OCI-LY3 (cell line): ENCODE measurements around the gene PROK1.

ENCODE experiments used
- CTCF ChIP-seq: fragments of 200-600, 300-600 bp; sonication (generic); IDR thresholded peaks from 2 replicates; pipeline ENCODE4 v1.5.1; 2014; ENCODE audit warnings: antibody characterized with exemption, low read length, low read depth
- EZH2phosphoT487 ChIP-seq: fragments of 200-600 bp; shearing (Covaris generic); IDR thresholded peaks from 2 replicates; pipeline ENCODE4 v1.6.1; 2018; ENCODE audit warnings: antibody characterized with exemption, mixed run types, low read depth

GRCh38 chr1:110465038-110465813 lies 14.3 kb downstream of the PROK1 start:
- TF ChIP-seq CTCF (no peak), EZH2phosphoT487 (no peak)
